ENCODE measurements around the gene SLC6A16.

Gene SLC6A16

DNA sequence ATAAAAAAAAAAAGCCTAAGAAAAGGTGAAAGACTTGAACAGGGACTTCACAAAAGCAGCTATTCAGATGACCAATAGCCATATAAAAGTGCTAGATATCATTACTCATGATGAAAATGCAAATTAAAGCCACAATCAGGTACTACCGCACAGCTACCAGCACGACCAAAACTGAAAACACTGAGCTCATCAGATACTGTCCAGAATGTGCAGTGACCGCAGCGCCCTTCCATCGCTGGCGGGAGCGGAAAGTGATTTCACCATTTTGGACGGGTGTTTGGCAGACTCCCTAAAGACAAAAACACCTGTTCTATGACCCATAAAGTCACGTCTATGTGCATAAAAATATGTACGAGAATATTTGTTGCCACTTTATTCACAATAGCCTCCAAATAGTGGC, 60.7 kb downstream of the SLC6A16 start:
- DNase-seq: no peak

DNA sequence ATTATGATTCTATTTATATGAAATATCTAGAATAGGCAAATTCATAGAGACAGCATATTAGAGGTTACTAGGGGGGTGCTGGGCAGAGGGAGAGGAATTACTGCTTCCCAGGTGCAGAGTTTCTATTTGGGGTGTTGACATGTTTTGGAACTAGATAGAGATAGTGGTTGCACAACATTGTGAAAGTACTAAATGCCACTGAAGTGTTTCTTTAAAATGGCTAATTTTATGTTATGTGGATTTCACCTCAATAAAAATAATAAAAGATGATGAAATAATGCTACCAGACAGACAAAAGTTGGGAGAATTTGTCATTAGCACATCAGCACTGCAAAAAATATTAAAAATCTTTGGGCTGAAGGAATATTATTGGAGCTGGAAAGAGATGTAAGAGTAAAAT, 63.4 kb downstream of the SLC6A16 start:
- DNase-seq: no peak

GRCh38 chr19:49256691-49257090, 68.3 kb downstream of the SLC6A16 start:
- DNase-seq: no peak

DNA sequence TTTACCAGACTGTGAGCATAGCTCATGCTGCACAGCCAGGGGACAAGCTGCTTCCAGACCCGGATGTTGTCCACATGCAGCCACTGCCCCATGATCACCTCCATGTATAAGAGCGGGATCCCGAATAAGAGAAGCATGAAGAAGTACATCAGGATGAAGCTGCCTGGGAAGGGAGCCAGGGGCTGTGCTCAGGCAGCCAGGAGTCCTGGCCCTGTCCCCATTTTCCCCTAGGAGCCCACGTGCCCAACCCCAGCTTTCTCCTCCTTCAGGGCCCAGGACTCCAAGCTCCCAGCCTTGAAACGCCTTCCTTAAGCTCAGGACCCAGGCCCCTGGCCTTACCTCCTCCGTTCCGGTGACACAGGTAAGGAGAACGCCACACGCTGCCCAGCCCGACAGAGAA, 69.3 kb downstream of the SLC6A16 start:
- no peak for DNase-seq

DNA sequence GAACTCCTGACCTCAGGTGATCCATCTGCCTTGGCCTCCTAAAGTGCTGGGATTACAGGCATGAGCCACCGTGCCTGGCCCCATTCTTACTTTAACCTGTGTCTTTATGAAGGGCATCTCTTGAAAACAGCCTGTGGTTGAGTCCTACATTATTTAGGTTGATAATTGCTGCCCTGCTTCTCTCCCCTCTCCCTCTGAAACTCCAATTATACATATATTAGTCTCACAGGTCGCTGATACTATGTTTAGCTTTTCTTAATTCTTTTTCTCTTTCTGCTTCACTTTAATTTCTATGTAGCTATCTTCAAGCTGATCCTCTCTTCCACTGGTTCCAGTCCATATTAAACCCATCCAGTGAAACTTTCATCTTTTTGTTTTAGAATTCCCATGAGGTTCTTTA, 75.1 kb downstream of the SLC6A16 start:
- no peak for DNase-seq

GRCh38 chr19:49247676-49248075, 77.3 kb downstream of the SLC6A16 start:
- no peak for DNase-seq

DNA sequence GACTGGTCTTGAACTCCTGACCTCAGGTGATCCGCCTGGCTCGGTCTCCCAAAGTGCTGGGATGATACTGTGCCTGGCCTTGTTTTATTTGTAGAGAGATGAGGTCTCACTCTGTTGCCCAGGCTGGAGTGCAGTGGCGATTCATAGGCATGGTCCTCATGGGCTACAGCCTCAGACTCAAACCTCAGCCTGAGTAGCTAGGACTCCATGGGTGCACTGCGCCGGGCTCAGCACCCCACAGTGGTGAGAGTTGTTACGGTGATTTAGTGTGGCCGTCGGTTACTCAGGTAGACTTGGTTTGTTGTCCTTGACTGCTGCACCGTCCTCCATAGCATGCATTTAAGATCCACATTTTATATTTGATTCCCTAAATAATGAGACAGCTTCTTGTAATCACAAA, 80.7 kb downstream of the SLC6A16 start:
- no peak for DNase-seq

GRCh38 chr19:49243726-49244125, 81.3 kb downstream of the SLC6A16 start:
- DNase-seq: no peak

GRCh38 chr19:49243129-49243528, 81.9 kb downstream of the SLC6A16 start:
- no peak for DNase-seq

GRCh38 chr19:49241769-49242168, 83.2 kb downstream of the SLC6A16 start:
- no peak for DNase-seq

Measured in CD4-positive, alpha-beta T cell treated with Interleukin-6 for 4 hours (primary cell).